Measurements from ENCODE around the gene KCNJ8. TPM values are rescaled to one million over a fixed set of nuclear protein-coding genes. Genes with fewer than 3 reads are reported as not detected.

The KCNJ8 gene
- total and polyA plus RNA-seq, 2 of the 8 experiments (the other 6 are each of a cell fraction or from before 2014, with no cell fraction given), result 0.48 to 1.4 TPM

- ChIA-PET POLR2A (ENCODE audit: partially characterized antibody) (interaction anchor here (1.1 kb wide), 1 partner anchor 116 kb away, joined by 4 read pairs; the partner anchor contains the start of gene LDHB), CTCF (ENCODE audit: partially characterized antibody) (interaction anchor here (0.6 to 1.9 kb wide), 8 partner anchors 10 to 224 kb away, joined by 3 to 17 read pairs (median 4); no protein-coding TSS in a partner anchor)
- peak; percentile 78 for FAIRE-seq
- Histone ChIP-seq H4K5ac (ENCODE audit: insufficient read length, low read depth, low read length) (no peak overlapping the region), H3K18ac (ENCODE audit: extremely low read depth, low read length) (no peak overlapping the region), H3K27me3 (replicated peaks in 1 of 4; ENCODE audit: control insufficient read depth in 3 of 4, extremely low read depth in 1 of 4, insufficient read depth in 3 of 4, low read length in 3 of 4) (peaks cover 0 to 9% (median 2%) of the 10 kb centered on the region in 4 experiments; a peak in 3 of 7 replicates), H4K91ac (replicated peaks; ENCODE audit: insufficient read length, low read length) (no peak overlapping the region), H2AFZ (ENCODE audit: low read length) (no peak overlapping the region), H3K36me3 (ENCODE audit: control insufficient read depth in 2 of 4, insufficient read depth in 4 of 4, low read length in 3 of 4) (no peaks in the 10 kb centered on the region), H3K9ac (replicated peaks in 1 of 4; ENCODE audit: extremely low read depth in 1 of 4, low read depth in 3 of 4, low read length in 3 of 4) (no peak overlapping the region), H3K4me2 (ENCODE audit: insufficient read depth in 1 of 2, low read depth in 2 of 2, low read length in 2 of 2) (peak overlapping the region; percentile 53 to 76), H3K23ac (ENCODE audit: insufficient read length) (no peak overlapping the region), H2AK5ac (ENCODE audit: low read depth, low read length) (no peak overlapping the region), H4K20me1 (replicated peaks in 1 of 2; ENCODE audit: control insufficient read depth in 1 of 2, insufficient read depth in 2 of 2, low read length in 2 of 2) (no peaks in the 10 kb centered on the region), H3K4ac (replicated peaks; ENCODE audit: insufficient read length, low read depth, low read length) (no peak overlapping the region), H2BK15ac (ENCODE audit: low read length) (no peak overlapping the region), H3K9me3 (ENCODE audit: insufficient read depth in 2 of 2, low read depth in 1 of 2, low read length in 1 of 2) (no peaks in the 10 kb centered on the region), H3K23me2 (ENCODE audit: low read depth, low read length) (no peaks in the 10 kb centered on the region), H2BK5ac (ENCODE audit: low read depth, low read length) (no peak overlapping the region), H3K4me3 (ENCODE audit: extremely low read depth in 1 of 4, insufficient read depth in 2 of 4, low read depth in 3 of 4, low read length in 4 of 4) (peak overlapping the region in 2 of 4 experiments; percentile 7 to 97; a peak in 3 of 8 replicates), H3K4me1 (replicated peaks in 1 of 4; ENCODE audit: control insufficient read depth in 3 of 4, insufficient read depth in 4 of 4, low read length in 3 of 4) (peaks cover 0 to 6% (median 0%) of the 10 kb centered on the region in 4 experiments; a peak in 1 of 7 replicates), H4K8ac (ENCODE audit: extremely low read depth, insufficient read depth, low read length) (no peak overlapping the region), H3K56ac (replicated peaks; ENCODE audit: insufficient read length, low read depth, low read length) (no peak overlapping the region), H2BK20ac (ENCODE audit: low read length) (no peak overlapping the region), H3K79me2 (ENCODE audit: control insufficient read depth in 1 of 2, insufficient read depth in 2 of 2, low read length in 2 of 2) (no peaks in the 10 kb centered on the region), H2BK12ac (ENCODE audit: low read depth, low read length) (no peak overlapping the region), H2BK120ac (replicated peaks; ENCODE audit: low read depth, low read length) (no peak overlapping the region), H3K14ac (ENCODE audit: insufficient read length) (no peak overlapping the region), H3K79me1 (ENCODE audit: low read depth, low read length) (no peaks in the 10 kb centered on the region), H3K27ac (ENCODE audit: low read depth, low read length) (no peak overlapping the region)
- WGBS, 2 experiments (ENCODE audit: extremely low coverage in 1 of 2, insufficient coverage in 1 of 2, insufficient read length in 1 of 2, insufficient replicate concordance in 2 of 2, low coverage in 1 of 2, low lambda C conversion rate in 2 of 2, missing lambda C conversion rate in 1 of 2), result 69% methylated on average over 23 of the region's 23 CpGs; no CpG with 5 or more reads in 1 of the 2 experiments
- DNase-seq (ENCODE audit: low read depth in 1 of 2, low spot score in 2 of 2), result peak; percentile 21 to 76
- no peak for TF ChIP-seq CHD1 (IDR thresholded peaks at IDR 0.05; ENCODE audit: low read depth, low read length)
- TF ChIP-seq SRF (IDR thresholded peaks at IDR 0.05; ENCODE audit: low read depth, low read length), result no peak
- TF ChIP-seq SP1 (IDR thresholded peaks at IDR 0.05; ENCODE audit: low read depth, low read length), result no peak
- no peak for TF ChIP-seq FOSL1 (IDR thresholded peaks at IDR 0.05; ENCODE audit: insufficient read depth, low read depth, low read length)
- TF ChIP-seq POU5F1 (IDR thresholded peaks at IDR 0.05; ENCODE audit: low read depth, low read length), result no peak
- peak; percentile 25 for TF ChIP-seq KDM4A (IDR thresholded peaks at IDR 0.05; ENCODE audit: low read depth, low read length, severe bottlenecking)
- TF ChIP-seq CHD2 (IDR thresholded peaks at IDR 0.05; ENCODE audit: low read length), result no peak
- TF ChIP-seq CTBP2 (IDR thresholded peaks at IDR 0.05; ENCODE audit: borderline replicate concordance, insufficient read depth, insufficient read length, low read length), result peak; percentile 73
- peak; percentile 68 to 87 (median 82) for TF ChIP-seq CTCF (IDR thresholded peaks at IDR 0.05; ENCODE audit: control extremely low read depth in 1 of 3, insufficient read depth in 1 of 3, low read depth in 1 of 3, low read length in 3 of 3)
- TF ChIP-seq RAD21 (IDR thresholded peaks at IDR 0.05 in 1 of 2, conservative IDR thresholded peaks at IDR 0.05 in 1 of 2; ENCODE audit: low read depth in 2 of 2, low read length in 2 of 2), result peak; percentile 55 to 64
- no peak for TF ChIP-seq POLR2AphosphoS5 (IDR thresholded peaks at IDR 0.05; ENCODE audit: low read depth, low read length)
Measured at GRCh38 chr12:21773263-21773741, 1.2 kb downstream of the KCNJ8 start.
